Endothelial cell (in vitro differentiated cells): Measurements from ENCODE around the gene CHORDC1. TPM values are rescaled to one million over a fixed set of nuclear protein-coding genes. Genes with fewer than 3 reads are reported as not detected.
"Not testable (repeated sequence)": the region's sequence is repeated elsewhere in the genome, so short reads cannot be mapped to it uniquely, and the experiment has no call there.

ENCODE experiments used
- DNase-seq: peaks from one replicate; pipeline ENCODE4 v3.0.0; 2021; ENCODE audit warnings: low spot score
- H3K27ac Mint-ChIP-seq: one replicate; pipeline ENCODE4 v1.8.0; 2021; ENCODE audit warnings: mixed read lengths, inconsistent platforms; ENCODE audit not compliant: unreplicated experiment
- H3K27me3 Mint-ChIP-seq: one replicate; pipeline ENCODE4 v1.8.0; 2021; ENCODE audit warnings: mild to moderate bottlenecking, moderate library complexity, mixed read lengths, inconsistent platforms; ENCODE audit not compliant: unreplicated experiment
- H3K36me3 Mint-ChIP-seq: one replicate; pipeline ENCODE4 v1.8.0; 2021; ENCODE audit warnings: mild to moderate bottlenecking, low read depth, mixed read lengths, inconsistent platforms; ENCODE audit not compliant: unreplicated experiment
- H3K4me1 Mint-ChIP-seq: one replicate; pipeline ENCODE4 v1.8.0; 2021; ENCODE audit warnings: mild to moderate bottlenecking, mixed read lengths, inconsistent platforms; ENCODE audit not compliant: unreplicated experiment
- H3K4me3 Mint-ChIP-seq: one replicate; pipeline ENCODE4 v1.8.0; 2021; ENCODE audit warnings: mild to moderate bottlenecking, mixed read lengths, inconsistent platforms; ENCODE audit not compliant: unreplicated experiment
- H3K9me3 Mint-ChIP-seq: one replicate; pipeline ENCODE4 v1.8.0; 2021; ENCODE audit warnings: mixed read lengths, inconsistent platforms; ENCODE audit not compliant: unreplicated experiment
- CTCF ChIP-seq: fragments of 200-600 bp; sonication (generic); IDR thresholded peaks from one replicate; pipeline ENCODE4 v1.5.0; 2021; ENCODE audit warnings: antibody characterized with exemption; ENCODE audit not compliant: unreplicated experiment
- total RNA-seq: library from RNA; stranded (reverse); fragmentation: NEBNext Ultra II Directional; extraction: Animal tissue kit (Norgen Biotek cat#: 25700); gene quantifications from one replicate; pipeline ENCODE4 v1.2.1, GENCODE V29; 2021; ENCODE audit not compliant: unreplicated experiment

Gene CHORDC1
- total RNA-seq, 1 donor from 2014 or later: 29.2 TPM

GRCh38 chr11:90242894-90243416 is 20.1 kb upstream of the CHORDC1 start:
- no peak overlapping the region for H3K4me3 Mint-ChIP-seq
- no peak for TF ChIP-seq CTCF
- H3K27me3 Mint-ChIP-seq: peaks cover 3% of the 10 kb centered on the region
- no peaks in the 10 kb centered on the region for H3K9me3 Mint-ChIP-seq
- no peaks in the 10 kb centered on the region for H3K36me3 Mint-ChIP-seq
- H3K27ac Mint-ChIP-seq: no peak overlapping the region
- DNase-seq: no peak
- H3K4me1 Mint-ChIP-seq: peaks cover 18% of the 10 kb centered on the region

- DNase-seq: no peak
- H3K9me3 Mint-ChIP-seq: no peaks in the 10 kb centered on the region
- no peak overlapping the region for H3K27ac Mint-ChIP-seq
- no peaks in the 10 kb centered on the region for H3K36me3 Mint-ChIP-seq
- H3K27me3 Mint-ChIP-seq: peaks cover 3% of the 10 kb centered on the region
- H3K4me1 Mint-ChIP-seq: peaks cover 16% of the 10 kb centered on the region
- no peak overlapping the region for H3K4me3 Mint-ChIP-seq
- TF ChIP-seq CTCF: no peak
These were observed 18.6 kb upstream of the CHORDC1 start for GRCh38 chr11:90241414-90241813.

GRCh38 chr11:90239967-90240636 is 17.3 kb upstream of the CHORDC1 start:
- not testable (repeated sequence) for H3K27ac Mint-ChIP-seq, H3K9me3 Mint-ChIP-seq, DNase-seq, H3K27me3 Mint-ChIP-seq, H3K36me3 Mint-ChIP-seq
- H3K4me3 Mint-ChIP-seq: peak overlapping the region; percentile 22
- H3K4me1 Mint-ChIP-seq: peaks cover 16% of the 10 kb centered on the region

- Mint-ChIP-seq H3K9me3 (no peaks in the 10 kb centered on the region), H3K36me3 (no peaks in the 10 kb centered on the region), H3K27ac (no peak overlapping the region), H3K4me1 (peaks cover 1% of the 10 kb centered on the region), H3K27me3 (peaks cover 3% of the 10 kb centered on the region), H3K4me3 (no peak overlapping the region)
- DNase-seq: no peak
- no peak for TF ChIP-seq CTCF
These were observed 14.2 kb upstream of the CHORDC1 start for GRCh38 chr11:90237004-90237403.

GRCh38 chr11:90235526-90235925 is 12.7 kb upstream of the CHORDC1 start:
- TF ChIP-seq CTCF: no peak
- Mint-ChIP-seq H3K27me3 (peaks cover 3% of the 10 kb centered on the region), H3K9me3 (no peaks in the 10 kb centered on the region), H3K36me3 (no peaks in the 10 kb centered on the region), H3K4me3 (no peak overlapping the region), H3K27ac (no peak overlapping the region), H3K4me1 (peaks cover 6% of the 10 kb centered on the region)
- DNase-seq: no peak
